Activated CD4-positive, alpha-beta T cell treated with anti-CD3 and anti-CD28 coated beads, Interleukin-2, amount 50 U/mL, for 48 hours (primary cell): ENCODE results near the gene FGF3.

Experiments used
- DNase-seq, 2 experiments: peaks; one replicate each; pipeline ENCODE4 v3.0.0-alpha.2; 2020

The FGF3 gene

GRCh38 chr11:69823641-69824265 is 4.5 kb upstream of the FGF3 start:
- DNase-seq: no peak

DNA sequence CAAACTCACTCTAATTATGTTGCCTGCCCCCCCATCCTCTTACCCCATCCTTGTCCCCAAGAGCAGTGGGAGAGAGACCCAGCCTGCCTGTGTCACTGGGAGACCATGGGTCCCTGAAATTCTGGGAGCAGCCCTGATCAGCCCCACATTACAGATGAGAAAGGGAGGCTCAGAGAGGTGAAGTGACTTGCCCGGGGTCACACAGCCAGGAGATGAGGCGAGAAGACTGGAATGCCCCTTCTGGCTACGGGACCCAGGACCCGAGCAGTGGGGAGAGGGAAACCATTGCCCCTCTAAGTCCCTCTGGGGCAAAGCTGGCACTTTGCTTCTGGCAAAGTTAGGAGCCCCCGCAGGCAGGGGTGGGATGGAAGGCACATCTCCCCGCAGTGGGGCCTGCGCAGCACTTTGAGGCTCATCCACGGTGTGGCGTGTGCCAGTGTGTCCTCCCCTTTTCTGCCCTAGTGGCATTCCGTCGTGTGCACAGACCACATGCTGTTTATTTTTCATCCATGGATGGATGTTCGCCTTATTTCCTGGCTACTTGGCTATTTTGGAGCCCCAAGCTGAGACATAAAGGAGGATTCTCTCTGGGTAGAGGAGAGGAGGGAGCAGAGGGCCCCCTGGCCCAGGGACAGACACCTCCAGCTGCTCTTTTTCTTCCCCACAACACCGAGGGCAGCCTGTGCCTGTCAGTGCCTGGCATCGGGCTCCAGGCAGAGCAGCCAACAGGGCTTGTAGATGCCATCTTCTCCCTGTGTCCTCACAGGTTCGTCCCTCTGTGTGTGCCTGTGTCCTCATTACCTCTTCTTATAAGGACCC is 3.7 kb upstream of the FGF3 start:
- no peak for DNase-seq

DNA sequence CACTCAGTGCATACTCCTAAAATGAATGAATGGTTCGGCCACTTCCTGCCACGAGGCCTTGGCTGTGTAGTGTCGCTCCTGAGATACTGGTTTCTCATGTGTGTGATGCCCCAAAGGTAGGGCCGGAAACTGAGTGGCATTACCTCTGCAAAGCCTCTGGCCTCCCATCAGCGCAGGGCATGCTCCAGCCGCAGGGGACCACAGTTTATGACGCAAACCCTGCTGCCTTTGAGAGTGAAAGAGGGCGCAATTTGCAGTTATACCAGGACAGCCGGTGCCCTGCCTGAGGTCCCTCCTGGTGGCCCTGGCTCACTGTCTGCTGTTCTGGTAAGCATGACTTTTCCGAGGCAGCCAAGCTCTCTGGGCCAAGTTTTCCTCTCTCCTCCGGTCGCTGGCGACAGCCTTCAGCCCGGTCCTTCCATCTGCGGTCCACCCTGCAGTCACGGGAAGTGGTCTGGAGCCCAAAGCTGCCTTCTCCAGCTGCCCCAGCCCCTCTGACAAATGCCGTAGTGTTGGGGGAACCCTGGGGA is 2.4 kb upstream of the FGF3 start:
- no peak for DNase-seq

DNA sequence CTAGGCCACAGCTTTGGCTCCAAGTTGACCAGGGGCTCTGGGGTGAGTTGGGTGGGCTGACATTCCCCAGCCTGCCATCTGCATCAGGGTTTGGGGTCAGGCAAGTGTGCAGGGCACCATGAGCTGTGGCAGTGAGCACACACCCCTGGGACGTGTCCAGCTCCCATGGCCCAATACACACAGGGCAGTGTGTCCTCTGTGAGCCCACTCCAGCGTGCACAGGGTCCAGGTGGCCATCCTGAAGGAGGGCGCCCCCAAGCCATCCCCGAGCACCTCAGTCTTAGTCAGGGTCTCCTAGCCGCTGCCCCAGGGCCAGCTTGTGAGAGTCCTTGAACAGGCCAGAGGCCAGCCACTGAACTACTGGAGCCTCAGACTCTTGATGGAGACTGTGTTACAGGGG is 1.2 kb upstream of the FGF3 start:
- DNase-seq: no peak

DNA sequence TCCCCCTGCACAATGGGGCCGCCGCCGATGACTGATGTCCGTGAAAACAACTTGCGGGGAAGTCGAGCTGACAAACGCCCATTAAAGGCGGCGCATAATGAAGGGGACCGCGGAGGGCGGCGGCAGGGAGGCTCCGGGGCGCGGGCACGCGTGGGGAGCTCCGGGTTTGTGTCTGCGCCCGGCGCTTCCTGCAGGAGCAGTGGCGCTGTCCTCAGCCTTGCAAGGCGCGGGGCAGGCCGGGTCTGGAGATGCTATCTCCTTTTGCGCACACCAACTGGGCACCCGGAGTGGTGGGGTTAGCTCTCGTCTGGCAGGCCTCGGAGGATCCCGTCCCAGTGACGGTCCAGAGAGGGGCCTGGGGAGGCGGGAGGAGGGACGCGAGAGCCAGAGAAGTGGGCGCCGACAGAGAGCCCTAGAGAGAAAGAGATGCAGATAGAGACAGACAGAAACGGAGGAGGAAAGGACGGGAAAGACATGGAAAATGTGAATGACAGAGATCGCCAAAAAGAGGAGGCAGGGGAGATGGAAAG is 390 bp upstream of the FGF3 start:
- DNase-seq: no peak

- DNase-seq: no peak
Observed at GRCh38 chr11:69818231-69818602, 999 bp downstream of the FGF3 start.

DNA sequence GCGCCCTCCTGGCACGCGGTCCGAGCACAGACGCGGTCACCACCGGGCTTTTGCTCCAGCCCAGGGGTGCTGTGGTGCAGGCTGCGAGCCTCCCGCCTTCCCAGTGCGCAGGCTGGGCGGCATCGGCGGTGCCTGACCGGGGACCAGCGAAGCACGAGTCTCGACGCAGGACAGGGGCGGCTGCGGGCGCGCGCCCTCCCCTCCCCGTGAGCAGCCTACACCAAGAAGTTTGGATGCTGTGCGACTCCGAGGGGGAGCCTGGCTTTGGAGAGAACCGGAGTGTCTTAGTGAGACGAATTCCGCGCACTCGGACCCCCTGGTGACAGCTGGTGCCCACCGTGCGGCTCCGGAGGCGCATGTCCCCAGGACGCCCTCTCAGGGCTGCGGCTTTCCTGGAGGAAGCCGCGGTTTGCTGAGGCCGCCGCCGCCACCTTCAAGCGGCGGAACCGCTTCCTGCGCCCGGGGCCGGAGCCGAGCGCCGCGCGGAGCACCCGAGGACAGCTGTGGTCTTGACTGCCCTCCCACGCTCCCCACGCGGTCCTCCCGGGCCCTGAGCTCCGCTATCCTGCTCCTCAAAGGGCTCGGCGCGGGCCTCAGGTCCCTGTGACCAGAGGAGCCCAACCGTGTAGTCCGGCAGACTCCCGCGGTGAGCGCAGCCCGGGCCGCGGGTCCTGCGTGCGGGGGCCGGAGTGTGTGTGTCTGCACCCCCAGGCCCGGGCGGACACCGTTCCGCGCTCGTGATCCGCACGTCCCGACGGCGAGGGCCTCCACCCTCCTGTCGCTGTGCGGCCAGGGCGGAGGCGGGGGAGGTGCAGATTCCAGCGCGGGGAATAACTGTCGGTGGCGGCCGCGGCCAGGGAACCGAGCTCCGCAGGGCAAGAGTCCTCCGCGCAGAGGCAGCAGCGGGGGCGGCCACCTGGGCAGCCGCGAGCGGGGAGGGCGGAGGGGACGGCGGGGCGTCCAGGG is 1.7 kb downstream of the FGF3 start:
- DNase-seq: no peak

DNA sequence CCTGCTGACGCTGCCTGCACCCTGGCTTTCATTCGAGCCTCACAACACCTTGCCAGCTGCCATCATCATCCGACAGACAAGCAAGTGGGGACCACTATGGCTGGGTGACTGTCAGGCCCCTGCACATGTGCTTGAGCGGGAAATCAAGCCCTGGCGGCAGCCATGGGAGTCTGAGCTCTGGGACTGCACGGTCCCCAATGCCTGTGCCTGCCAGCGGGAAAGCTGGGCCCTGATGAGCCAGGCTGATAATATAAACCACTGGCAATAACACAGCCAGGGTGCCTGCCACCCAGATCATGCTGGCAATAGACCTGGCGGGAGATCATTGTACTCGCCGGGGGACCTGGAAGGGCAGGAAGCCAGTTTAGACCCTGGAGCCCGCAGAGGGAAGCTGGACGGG is 2.5 kb downstream of the FGF3 start:
- no peak for DNase-seq

DNA sequence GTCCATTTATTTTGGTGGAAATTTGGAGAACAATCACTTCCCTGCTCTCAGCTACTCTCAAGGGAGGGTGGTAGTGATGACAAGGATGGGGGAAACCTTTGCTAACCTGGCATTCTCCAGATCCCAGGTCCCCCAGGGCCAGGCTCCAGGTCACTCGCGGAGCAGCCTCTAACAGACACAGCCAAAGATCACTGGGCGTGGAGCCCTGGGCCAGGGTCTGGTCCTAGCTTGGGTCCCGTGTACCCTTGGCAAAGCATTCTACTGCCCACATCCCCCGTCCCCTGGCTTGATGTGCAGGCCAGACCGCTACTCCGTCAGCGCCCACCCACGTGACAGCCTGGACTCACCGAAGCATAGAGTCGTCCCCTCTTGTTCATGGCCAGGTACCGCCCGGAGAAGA is 3.2 kb downstream of the FGF3 start:
- DNase-seq: no peak

DNA sequence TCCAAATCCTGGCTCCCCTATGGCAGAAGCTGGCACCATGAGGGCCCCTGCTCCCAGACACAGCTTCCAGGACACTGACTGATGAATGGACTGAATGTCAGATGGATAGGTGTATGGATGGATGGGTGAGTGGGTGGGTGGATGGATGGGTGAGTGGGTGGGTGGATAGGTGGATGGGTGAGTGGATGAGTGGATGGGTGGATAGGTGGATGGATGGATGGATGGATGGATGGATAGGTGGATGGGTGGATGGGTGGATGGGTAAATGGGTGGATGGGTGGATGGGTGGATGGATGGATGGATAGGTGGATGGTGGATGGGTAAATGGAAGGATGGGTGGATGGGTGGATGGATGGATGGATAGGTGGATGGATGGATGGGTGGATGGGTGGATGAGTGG is 4.3 kb downstream of the FGF3 start:
- DNase-seq: no peak

- DNase-seq: no peak
Observed at GRCh38 chr11:69814411-69814810, 4.8 kb downstream of the FGF3 start.

DNA sequence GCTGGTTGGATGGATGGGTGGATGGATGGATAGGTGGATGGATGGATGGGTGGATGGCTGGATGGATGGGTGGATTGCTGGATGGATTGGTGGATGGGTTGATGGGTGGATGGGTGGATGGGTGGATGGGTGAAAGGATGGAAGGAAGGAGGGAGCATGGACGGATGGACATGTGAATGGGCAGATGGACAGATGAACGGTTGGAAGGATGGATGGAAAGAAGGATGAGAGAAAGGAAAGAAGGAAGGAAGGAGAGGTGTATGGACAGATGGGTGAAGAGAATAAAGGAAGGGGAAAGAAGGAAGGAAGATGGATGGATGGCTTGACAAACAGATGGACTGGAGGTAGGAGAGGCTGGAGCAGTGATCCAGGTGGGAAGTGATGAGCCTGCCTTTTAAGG is 5.4 kb downstream of the FGF3 start:
- no peak for DNase-seq

DNA sequence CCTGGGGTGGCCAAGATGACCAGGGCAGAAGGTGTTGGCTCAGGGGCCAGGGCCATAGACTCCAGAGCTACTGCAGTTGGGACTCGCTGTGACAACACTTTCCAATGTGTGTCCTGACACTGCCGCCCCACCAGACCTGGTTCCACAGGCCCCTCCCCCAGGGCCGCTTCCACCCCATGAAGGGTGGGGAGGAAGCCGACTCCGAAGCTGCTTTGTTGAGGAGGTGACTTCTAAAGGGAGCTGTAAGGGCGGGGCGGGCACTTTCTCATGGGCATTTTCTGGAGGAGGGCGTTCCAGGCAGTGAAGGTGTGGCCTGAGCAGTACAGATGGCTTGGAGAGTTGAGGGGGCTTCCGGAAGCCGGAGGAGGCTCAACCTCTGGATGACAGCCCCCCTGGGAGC is 6.3 kb downstream of the FGF3 start:
- no peak for DNase-seq

DNA sequence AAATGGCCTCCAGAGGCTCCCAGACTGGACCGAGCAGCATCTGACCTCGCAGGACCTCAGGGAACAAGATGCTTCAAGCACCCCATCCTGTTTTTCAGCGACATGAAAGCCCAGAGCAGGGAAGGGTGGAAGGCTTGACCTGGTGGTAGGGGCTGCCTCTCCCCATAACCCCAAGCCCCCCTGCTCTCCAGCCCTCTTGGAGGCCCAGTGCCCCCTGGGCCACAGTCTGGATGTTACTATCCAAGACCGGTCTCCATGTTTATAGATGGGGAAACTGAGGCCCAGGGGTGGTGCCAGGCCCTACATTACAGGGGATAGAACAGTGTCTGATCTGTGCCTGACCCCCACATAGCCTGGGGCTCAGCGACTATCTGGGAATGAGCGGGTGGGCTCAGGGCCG is 7.0 kb downstream of the FGF3 start:
- DNase-seq: no peak

DNA sequence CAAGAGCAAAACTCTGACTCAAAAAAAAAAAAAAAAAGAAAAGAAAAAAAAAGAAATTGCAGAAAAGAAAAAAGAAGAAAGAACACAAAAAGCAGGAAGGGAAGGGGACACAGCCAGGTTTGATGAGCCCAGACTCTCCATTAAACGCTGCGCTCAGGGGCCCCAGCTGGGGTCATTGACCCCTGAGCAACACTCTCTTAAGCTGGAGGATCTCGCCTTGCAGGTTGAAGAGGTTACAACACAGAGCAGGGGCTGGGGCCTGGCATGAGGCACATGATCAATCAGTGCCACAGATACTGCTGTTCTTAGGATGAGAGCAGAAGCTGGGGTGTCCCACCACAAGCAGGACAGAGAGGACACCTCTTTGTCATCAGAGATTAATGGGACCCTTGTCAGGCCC is 7.8 kb downstream of the FGF3 start:
- DNase-seq: no peak

DNA sequence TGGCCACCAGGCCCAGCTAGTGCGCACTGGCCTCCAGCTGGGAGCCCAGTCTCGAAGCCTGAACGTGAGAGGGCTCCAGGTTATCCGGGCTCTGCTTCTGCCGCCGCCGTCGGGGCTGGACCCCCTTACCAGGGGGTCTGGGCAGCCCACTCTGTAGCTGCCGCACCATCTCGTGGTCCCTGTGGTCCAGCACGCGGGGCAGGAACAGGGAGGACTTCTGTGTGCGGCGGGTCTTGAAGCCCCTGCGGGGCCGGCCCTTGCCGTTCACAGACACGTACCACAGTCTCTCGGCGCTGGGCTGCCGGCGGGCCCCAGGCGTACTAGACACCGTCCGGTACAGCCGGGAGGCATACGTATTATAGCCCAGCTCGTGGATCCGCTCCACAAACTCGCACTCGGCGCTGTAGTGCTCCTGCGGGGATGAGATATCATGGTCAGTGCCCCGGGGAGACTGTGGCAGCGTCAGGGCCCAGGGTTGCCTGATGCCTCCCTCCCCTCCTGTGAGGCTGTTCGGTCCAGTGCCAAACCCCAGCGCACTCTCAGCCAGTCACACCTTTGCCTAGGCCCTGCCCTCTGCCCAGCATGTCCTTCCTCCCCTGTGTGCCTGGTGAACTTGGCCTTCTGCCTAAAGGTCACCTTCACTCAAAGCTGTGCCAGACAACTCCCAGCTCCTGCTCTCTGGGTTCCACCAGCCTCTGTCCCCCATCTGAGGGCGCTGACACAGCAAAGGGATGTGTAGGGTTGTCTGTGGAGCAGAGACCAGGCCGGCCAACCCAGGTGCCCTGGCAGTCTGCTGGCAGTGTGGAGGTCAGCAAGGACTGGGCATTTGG is 8.7 kb downstream of the FGF3 start:
- no peak for DNase-seq

DNA sequence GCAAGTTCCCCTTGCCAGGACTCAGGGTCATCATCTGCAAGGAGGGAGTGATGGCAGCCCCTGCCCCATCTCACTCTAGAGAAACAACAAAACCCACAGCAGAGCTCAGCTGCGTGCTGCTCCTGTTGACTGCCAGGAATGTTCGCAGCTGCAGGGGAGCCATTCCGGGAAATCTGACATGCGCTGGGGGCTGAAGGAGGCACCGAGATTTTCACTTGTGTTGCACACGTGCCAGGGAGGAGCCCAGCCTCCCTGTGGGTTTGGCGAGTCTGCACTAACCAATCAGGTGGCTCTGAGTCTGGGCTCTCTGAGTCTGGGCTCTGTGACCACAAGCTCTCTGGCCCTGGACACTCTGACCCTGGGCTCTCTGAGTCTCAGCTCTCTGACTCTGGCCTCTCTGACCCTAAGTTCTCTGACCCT is 10.5 kb downstream of the FGF3 start:
- no peak for DNase-seq

GRCh38 chr11:69807106-69807815 is 12.0 kb downstream of the FGF3 start:
- no peak for DNase-seq

DNA sequence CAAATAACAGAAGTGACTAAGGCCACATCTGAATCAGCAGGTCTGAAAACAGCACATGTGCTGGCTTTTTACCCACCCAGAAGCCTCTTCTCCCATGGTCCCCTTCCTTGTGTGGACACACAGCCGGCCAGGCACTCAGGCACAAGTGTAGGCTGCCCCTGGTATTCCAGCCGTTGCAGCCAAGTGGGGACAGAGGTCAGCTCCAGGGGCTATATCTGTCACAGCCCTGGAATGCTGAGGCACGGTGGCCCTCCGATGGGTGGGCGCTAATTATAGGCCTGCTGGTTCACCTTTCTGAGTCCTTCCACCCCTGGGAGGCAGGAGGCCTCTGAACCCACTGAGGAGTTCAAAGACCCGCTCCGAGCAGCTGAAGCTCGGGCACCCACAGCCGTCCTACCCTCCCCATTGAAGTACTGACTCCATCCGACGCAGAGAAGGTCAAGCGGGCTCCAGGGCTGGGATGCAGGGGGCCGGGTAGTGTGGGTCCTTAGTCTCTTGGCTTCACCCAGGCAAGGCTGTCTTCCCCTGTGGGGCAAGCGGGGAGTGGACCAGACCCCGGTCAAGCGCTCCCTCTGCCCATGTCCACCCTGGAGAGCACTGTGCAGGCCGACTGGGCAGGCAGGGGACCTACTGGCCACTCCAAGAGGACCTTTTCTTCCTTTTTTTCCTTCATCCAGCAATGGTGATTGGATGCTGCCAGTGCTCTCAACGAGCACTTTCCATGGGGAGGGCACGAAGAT is 14.3 kb downstream of the FGF3 start:
- DNase-seq: no peak

DNA sequence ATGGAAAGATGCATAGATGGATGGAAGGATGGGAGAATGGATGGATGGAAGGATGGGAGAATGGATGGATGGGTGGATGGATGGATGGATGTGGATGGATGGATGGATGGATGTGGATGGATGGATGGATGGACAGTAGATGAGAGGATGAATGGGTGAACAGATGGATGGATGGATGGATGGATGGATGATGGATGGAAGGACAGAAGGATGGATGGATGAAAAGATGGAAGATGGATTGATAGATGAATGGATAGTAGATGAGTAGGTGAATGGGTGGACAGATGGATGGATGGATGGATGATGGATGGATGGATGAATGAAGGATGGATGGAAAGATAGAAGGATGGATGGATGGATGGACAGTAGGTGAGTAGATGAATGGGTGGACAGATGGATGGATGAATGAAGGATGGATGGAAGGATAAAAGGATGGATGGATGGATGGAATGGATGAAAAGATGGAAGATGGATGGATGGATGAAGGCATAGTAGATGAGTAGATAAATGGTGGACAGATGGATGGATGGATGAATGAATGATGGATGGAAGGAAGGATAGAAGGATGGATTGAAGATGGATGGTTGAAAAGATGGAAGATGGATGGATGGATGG is 15.5 kb downstream of the FGF3 start:
- DNase-seq: no peak
